Mesendoderm (in vitro differentiated cells): ENCODE data around the gene SRPK2.

ENCODE experiments used
- DNase-seq: peaks from one replicate; pipeline ENCODE4 v3.0.0; 2013
- H2AK5ac ChIP-seq: 2 replicates; pipeline ENCODE4 v1.6.1; 2013; ENCODE audit warnings: low read length, inconsistent platforms
- H2BK120ac ChIP-seq: 2 replicates; pipeline ENCODE4 v1.6.1; 2013; ENCODE audit warnings: low read depth, mild to moderate bottlenecking, low read length, moderate library complexity, mixed read lengths
- H2BK15ac ChIP-seq: replicated peaks from 2 replicates; pipeline ENCODE4 v1.6.1; 2013; ENCODE audit warnings: low read depth, mild to moderate bottlenecking, moderate library complexity
- H2BK5ac ChIP-seq: 2 replicates; pipeline ENCODE4 v1.6.1; 2013; ENCODE audit warnings: low read length, inconsistent platforms
- H3K18ac ChIP-seq: 2 replicates; pipeline ENCODE4 v1.6.1; 2013; ENCODE audit warnings: mild to moderate bottlenecking, low read length, mixed read lengths
- H3K23ac ChIP-seq: one replicate; pipeline ENCODE4 v1.6.1; 2013; ENCODE audit warnings: low read length
- H3K27ac ChIP-seq: 2 replicates; pipeline ENCODE4 v1.5.1; 2013; ENCODE audit warnings: low read depth, mild to moderate bottlenecking, inconsistent platforms, low read length, moderate library complexity
- H3K27me3 ChIP-seq: 2 replicates; pipeline ENCODE4 v1.6.1; 2013; ENCODE audit warnings: low read length, control low read depth, mild to moderate bottlenecking, inconsistent platforms; ENCODE audit not compliant: insufficient read depth, poor library complexity
- H3K36me3 ChIP-seq: 2 replicates; pipeline ENCODE4 v1.6.1; 2013; ENCODE audit warnings: low read length, inconsistent platforms; ENCODE audit not compliant: control insufficient read depth, insufficient read depth
- H3K4ac ChIP-seq: one replicate; pipeline ENCODE4 v1.6.1; 2013; ENCODE audit warnings: low read depth, mild to moderate bottlenecking, low read length, moderate library complexity
- H3K4me1 ChIP-seq: 2 replicates; pipeline ENCODE4 v1.6.1; 2013; ENCODE audit warnings: low read depth, low read length, inconsistent platforms; ENCODE audit not compliant: control insufficient read depth
- H3K4me2 ChIP-seq: 2 replicates; pipeline ENCODE4 v1.6.1; 2013; ENCODE audit warnings: low read length
- H3K4me3 ChIP-seq: 2 replicates; pipeline ENCODE4 v1.5.1; 2013; ENCODE audit warnings: mild to moderate bottlenecking, low read length
- H3K56ac ChIP-seq: one replicate; pipeline ENCODE4 v1.6.1; 2013; ENCODE audit warnings: low read length
- H3K79me1 ChIP-seq: 2 replicates; pipeline ENCODE4 v1.6.1; 2013; ENCODE audit warnings: low read length, inconsistent platforms
- H3K79me2 ChIP-seq: 2 replicates; pipeline ENCODE4 v1.6.1; 2013; ENCODE audit warnings: mild to moderate bottlenecking, low read length; ENCODE audit not compliant: control insufficient read depth, insufficient read depth
- H3K9ac ChIP-seq: 2 replicates; pipeline ENCODE4 v1.6.1; 2013; ENCODE audit warnings: low read length, inconsistent platforms
- H4K5ac ChIP-seq: one replicate; pipeline ENCODE4 v1.6.1; 2013; ENCODE audit warnings: low read length
- H4K8ac ChIP-seq: one replicate; pipeline ENCODE4 v1.6.1; 2013; ENCODE audit warnings: low read depth, mild to moderate bottlenecking, control low read depth, low read length, moderate library complexity
- WGBS: extraction: QIAGEN DNeasy Blood & Tissue Kit; methylation state at CpG from one replicate; pipeline ENCODE4 v1.1.7; 2013; ENCODE audit warnings: low lambda C conversion rate, missing lambda C conversion rate; ENCODE audit not compliant: insufficient coverage; ENCODE audit errors: extremely low coverage; 5-methylcytosine and 5-hydroxymethylcytosine counted together

The SRPK2 gene

GRCh38 chr7:105132835-105133234 is 255.9 kb downstream of the SRPK2 start:
- H2BK120ac ChIP-seq: no peak overlapping the region
- no peaks in the 10 kb centered on the region for H3K36me3 ChIP-seq
- H3K27me3 ChIP-seq: no peaks in the 10 kb centered on the region
- no peak overlapping the region for H3K4ac ChIP-seq
- peaks cover 2% of the 10 kb centered on the region for H3K79me1 ChIP-seq
- H3K56ac ChIP-seq: no peak overlapping the region
- H2BK15ac ChIP-seq: no peak overlapping the region
- no peak overlapping the region for H3K4me2 ChIP-seq
- no peak overlapping the region for H3K4me3 ChIP-seq
- no peaks in the 10 kb centered on the region for H3K4me1 ChIP-seq
- H3K79me2 ChIP-seq: no peaks in the 10 kb centered on the region
- no peak overlapping the region for H3K18ac ChIP-seq
- no peak overlapping the region for H3K27ac ChIP-seq
- no peak overlapping the region for H4K8ac ChIP-seq
- H4K5ac ChIP-seq: no peak overlapping the region
- no peak overlapping the region for H3K23ac ChIP-seq
- WGBS: no CpG with 5 or more reads among the region's 10 CpGs
- H3K9ac ChIP-seq: no peak overlapping the region
- no peak overlapping the region for H2AK5ac ChIP-seq
- DNase-seq: no peak
- H2BK5ac ChIP-seq: no peak overlapping the region

GRCh38 chr7:105132335-105132734 is 256.4 kb downstream of the SRPK2 start:
- H3K23ac ChIP-seq: no peak overlapping the region
- peaks cover 2% of the 10 kb centered on the region for H3K79me1 ChIP-seq
- no peak overlapping the region for H2BK15ac ChIP-seq
- H2BK120ac ChIP-seq: no peak overlapping the region
- H3K4me2 ChIP-seq: no peak overlapping the region
- DNase-seq: no peak
- no peak overlapping the region for H3K56ac ChIP-seq
- no peak overlapping the region for H3K9ac ChIP-seq
- no peaks in the 10 kb centered on the region for H3K4me1 ChIP-seq
- WGBS: no CpG with 5 or more reads among the region's 5 CpGs
- no peaks in the 10 kb centered on the region for H3K36me3 ChIP-seq
- H2AK5ac ChIP-seq: no peak overlapping the region
- H4K8ac ChIP-seq: no peak overlapping the region
- no peaks in the 10 kb centered on the region for H3K79me2 ChIP-seq
- H2BK5ac ChIP-seq: no peak overlapping the region
- H3K4ac ChIP-seq: no peak overlapping the region
- no peak overlapping the region for H3K27ac ChIP-seq
- no peak overlapping the region for H4K5ac ChIP-seq
- no peak overlapping the region for H3K4me3 ChIP-seq
- H3K18ac ChIP-seq: no peak overlapping the region
- no peaks in the 10 kb centered on the region for H3K27me3 ChIP-seq

- Histone ChIP-seq H3K27ac (no peak overlapping the region), H3K27me3 (no peaks in the 10 kb centered on the region), H3K9ac (no peak overlapping the region), H2BK15ac (no peak overlapping the region), H3K23ac (no peak overlapping the region), H3K4me3 (no peak overlapping the region), H3K79me2 (no peaks in the 10 kb centered on the region), H2BK120ac (no peak overlapping the region), H4K5ac (no peak overlapping the region), H3K56ac (no peak overlapping the region), H3K4ac (no peak overlapping the region), H4K8ac (no peak overlapping the region), H3K18ac (no peak overlapping the region), H2BK5ac (no peak overlapping the region), H3K36me3 (no peaks in the 10 kb centered on the region), H3K4me1 (no peaks in the 10 kb centered on the region), H2AK5ac (no peak overlapping the region), H3K79me1 (peaks cover 2% of the 10 kb centered on the region), H3K4me2 (no peak overlapping the region)
- DNase-seq: no peak
- WGBS: no CpG with 5 or more reads among the region's 7 CpGs
These were observed 256.8 kb downstream of the SRPK2 start for GRCh38 chr7:105131890-105132289.

GRCh38 chr7:105131033-105131656 is 257.6 kb downstream of the SRPK2 start:
- no peak for DNase-seq

GRCh38 chr7:105130580-105130979 is 258.1 kb downstream of the SRPK2 start:
- H3K9ac ChIP-seq: no peak overlapping the region
- H3K79me2 ChIP-seq: no peaks in the 10 kb centered on the region
- no peak overlapping the region for H3K4me2 ChIP-seq
- H3K56ac ChIP-seq: no peak overlapping the region
- H4K8ac ChIP-seq: no peak overlapping the region
- no peak overlapping the region for H2BK120ac ChIP-seq
- H3K23ac ChIP-seq: no peak overlapping the region
- H2AK5ac ChIP-seq: no peak overlapping the region
- WGBS: no CpG with 5 or more reads among the region's 2 CpGs
- no peaks in the 10 kb centered on the region for H3K27me3 ChIP-seq
- no peak overlapping the region for H2BK15ac ChIP-seq
- H3K18ac ChIP-seq: no peak overlapping the region
- no peak overlapping the region for H3K4ac ChIP-seq
- DNase-seq: no peak
- H2BK5ac ChIP-seq: no peak overlapping the region
- no peak overlapping the region for H3K27ac ChIP-seq
- no peaks in the 10 kb centered on the region for H3K36me3 ChIP-seq
- no peak overlapping the region for H3K4me3 ChIP-seq
- H4K5ac ChIP-seq: no peak overlapping the region
- no peaks in the 10 kb centered on the region for H3K4me1 ChIP-seq
- no peaks in the 10 kb centered on the region for H3K79me1 ChIP-seq

More at GRCh38 chr7:105131033-105131656, 257.6 kb downstream of the SRPK2 start:
- H3K18ac ChIP-seq: no peak overlapping the region
- H3K56ac ChIP-seq: no peak overlapping the region
- H3K4me2 ChIP-seq: no peak overlapping the region
- no peak overlapping the region for H2BK15ac ChIP-seq
- no peak overlapping the region for H4K8ac ChIP-seq
- no peak overlapping the region for H3K4ac ChIP-seq
- H3K9ac ChIP-seq: no peak overlapping the region
- no peak overlapping the region for H2BK120ac ChIP-seq
- H3K4me3 ChIP-seq: no peak overlapping the region
- H3K27me3 ChIP-seq: no peaks in the 10 kb centered on the region
- no peaks in the 10 kb centered on the region for H3K79me1 ChIP-seq
- WGBS: no CpG with 5 or more reads among the region's 12 CpGs
- H4K5ac ChIP-seq: no peak overlapping the region
- no peak overlapping the region for H2AK5ac ChIP-seq
- H3K23ac ChIP-seq: no peak overlapping the region
- no peaks in the 10 kb centered on the region for H3K79me2 ChIP-seq
- H2BK5ac ChIP-seq: no peak overlapping the region
- H3K27ac ChIP-seq: no peak overlapping the region
- no peaks in the 10 kb centered on the region for H3K4me1 ChIP-seq
- no peaks in the 10 kb centered on the region for H3K36me3 ChIP-seq

- no CpG with 5 or more reads among the region's 5 CpGs for WGBS
- H3K79me1 ChIP-seq: no peaks in the 10 kb centered on the region
These were observed 258.7 kb downstream of the SRPK2 start for GRCh38 chr7:105130048-105130447.

More at GRCh38 chr7:105130048-105130447, 258.7 kb downstream of the SRPK2 start:
- H3K4ac ChIP-seq: no peak overlapping the region
- H2AK5ac ChIP-seq: no peak overlapping the region
- H3K27me3 ChIP-seq: no peaks in the 10 kb centered on the region
- H3K23ac ChIP-seq: no peak overlapping the region
- H3K56ac ChIP-seq: no peak overlapping the region
- no peak for DNase-seq
- H4K5ac ChIP-seq: no peak overlapping the region
- no peak overlapping the region for H3K27ac ChIP-seq
- H2BK120ac ChIP-seq: no peak overlapping the region
- no peak overlapping the region for H2BK5ac ChIP-seq
- no peak overlapping the region for H3K4me3 ChIP-seq
- H3K18ac ChIP-seq: no peak overlapping the region
- H3K9ac ChIP-seq: no peak overlapping the region
- H3K4me1 ChIP-seq: no peaks in the 10 kb centered on the region
- H2BK15ac ChIP-seq: no peak overlapping the region
- no peak overlapping the region for H4K8ac ChIP-seq
- H3K4me2 ChIP-seq: no peak overlapping the region
- no peaks in the 10 kb centered on the region for H3K79me2 ChIP-seq
- H3K36me3 ChIP-seq: no peaks in the 10 kb centered on the region
